ENCODE data around the gene TSSK6. TPM values are rescaled to one million over a fixed set of nuclear protein-coding genes. Genes with fewer than 3 reads are reported as not detected.

The TSSK6 gene
- total RNA-seq, 1 experiment from 2014 or later: 4.5 TPM

GRCh38 chr19:19544954-19545591 lies 29.7 kb upstream of the TSSK6 start:
- intact Hi-C loops (cut with micrococcal nuclease): no loop called here
- Histone ChIP-seq H2AFZ (ENCODE audit: low read length) (no peak overlapping the region), H3K36me3 (ENCODE audit: low read depth, low read length) (no peaks in the 10 kb centered on the region), H3K4me2 (ENCODE audit: low read length) (no peak overlapping the region), H4K20me1 (ENCODE audit: low read length) (no peaks in the 10 kb centered on the region), H3K9me2 (replicated peaks; ENCODE audit: low read length) (no peaks in the 10 kb centered on the region), H3K27me3 (ENCODE audit: low read length) (no peaks in the 10 kb centered on the region), H3K4me1 (ENCODE audit: insufficient read depth, low read length) (peaks cover 5% of the 10 kb centered on the region; the same call in 1 of the 2 replicates), H3K27ac (ENCODE audit: low read length) (no peak overlapping the region), H3K79me2 (ENCODE audit: low read length) (no peaks in the 10 kb centered on the region), H3K9me3 (ENCODE audit: low read length) (no peaks in the 10 kb centered on the region), H3K9ac (ENCODE audit: low read length) (no peak overlapping the region), H3K4me3 (ENCODE audit: low read length) (no peak overlapping the region), H3F3A (ENCODE audit: low read length, unreplicated experiment) (no peaks in the 10 kb centered on the region)
- TF ChIP-seq EZH2 (IDR thresholded peaks at IDR 0.05; ENCODE audit: low read length, unreplicated experiment): no peak
- no peak for TF ChIP-seq EZH2phosphoT487 (IDR thresholded peaks at IDR 0.05; ENCODE audit: borderline replicate concordance, low read length)
- POLR2A ChIA-PET (ENCODE audit: unreplicated experiment): no interaction called here
- CTCF ChIA-PET: no interaction called here
- ATAC-seq (no peak), DNase-seq (no peak)
- no TSS peak for BruUV-seq (replicated peaks)

DNA sequence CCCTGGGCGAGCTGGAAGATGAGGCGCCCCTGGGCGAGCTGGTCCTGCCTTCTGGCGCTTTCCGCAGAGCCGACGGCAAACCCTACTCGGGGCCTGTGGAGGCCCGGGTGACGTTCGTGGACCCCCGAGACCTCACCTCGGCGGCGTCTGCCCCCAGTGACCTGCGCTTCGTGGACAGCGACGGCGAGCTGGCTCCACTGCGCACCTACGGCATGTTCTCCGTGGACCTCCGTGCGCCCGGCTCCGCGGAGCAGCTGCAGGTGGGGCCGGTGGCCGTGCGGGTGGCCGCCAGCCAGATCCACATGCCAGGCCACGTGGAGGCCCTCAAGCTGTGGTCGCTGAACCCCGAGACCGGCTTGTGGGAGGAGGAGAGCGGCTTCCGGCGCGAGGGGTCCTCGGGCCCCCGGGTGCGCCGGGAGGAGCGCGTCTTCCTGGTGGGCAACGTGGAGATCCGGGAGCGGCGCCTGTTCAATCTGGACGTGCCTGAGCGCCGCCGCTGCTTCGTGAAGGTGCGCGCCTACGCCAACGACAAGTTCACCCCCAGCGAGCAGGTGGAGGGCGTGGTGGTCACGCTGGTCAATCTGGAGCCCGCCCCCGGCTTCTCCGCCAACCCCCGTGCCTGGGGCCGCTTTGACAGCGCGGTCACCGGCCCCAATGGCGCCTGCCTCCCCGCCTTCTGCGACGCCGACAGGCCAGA lies 29.1 kb upstream of the TSSK6 start:
- ATAC-seq (no peak), DNase-seq (no peak)
- no peak for TF ChIP-seq EZH2phosphoT487 (IDR thresholded peaks at IDR 0.05; ENCODE audit: borderline replicate concordance, low read length)
- no peak for TF ChIP-seq EZH2 (IDR thresholded peaks at IDR 0.05; ENCODE audit: low read length, unreplicated experiment)
- TF ChIP-seq CTCF (conservative IDR thresholded peaks at IDR 0.05; ENCODE audit: low read depth, low read length): no peak
- Histone ChIP-seq H3K4me1 (ENCODE audit: insufficient read depth, low read length) (peaks cover 5% of the 10 kb centered on the region; the same call in 1 of the 2 replicates), H3K4me2 (ENCODE audit: low read length) (no peak overlapping the region), H3K4me3 (ENCODE audit: low read length) (no peak overlapping the region), H3K27me3 (ENCODE audit: low read length) (no peaks in the 10 kb centered on the region), H3K27ac (ENCODE audit: low read length) (no peak overlapping the region), H3F3A (ENCODE audit: low read length, unreplicated experiment) (no peaks in the 10 kb centered on the region), H3K9me2 (replicated peaks; ENCODE audit: low read length) (no peaks in the 10 kb centered on the region), H4K20me1 (ENCODE audit: low read length) (no peaks in the 10 kb centered on the region), H3K9ac (ENCODE audit: low read length) (no peak overlapping the region), H2AFZ (ENCODE audit: low read length) (no peak overlapping the region), H3K79me2 (ENCODE audit: low read length) (no peaks in the 10 kb centered on the region), H3K36me3 (ENCODE audit: low read depth, low read length) (no peaks in the 10 kb centered on the region), H3K9me3 (ENCODE audit: low read length) (no peaks in the 10 kb centered on the region)
- ChIA-PET POLR2A (ENCODE audit: unreplicated experiment) (no interaction called here), CTCF (no interaction called here)
- no TSS peak for BruUV-seq (replicated peaks)
- intact Hi-C loops (cut with micrococcal nuclease): no loop called here

DNA sequence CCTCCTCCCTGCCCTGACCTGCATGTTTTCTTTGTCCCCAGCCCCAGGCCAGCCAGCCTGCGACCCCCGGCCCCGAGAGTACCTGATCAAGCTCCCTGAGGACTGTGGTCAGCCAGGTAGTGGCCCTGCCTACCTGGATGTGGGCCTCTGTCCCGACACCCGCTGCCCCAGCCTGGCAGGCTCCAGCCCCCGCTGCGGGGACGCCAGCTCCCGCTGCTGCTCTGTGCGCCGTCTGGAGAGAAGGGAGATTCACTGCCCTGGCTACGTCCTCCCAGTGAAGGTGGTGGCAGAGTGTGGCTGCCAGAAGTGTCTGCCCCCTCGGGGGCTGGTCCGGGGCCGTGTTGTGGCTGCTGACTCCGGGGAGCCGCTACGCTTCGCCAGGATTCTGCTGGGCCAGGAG lies 28.3 kb upstream of the TSSK6 start:
- TF ChIP-seq EZH2phosphoT487 (IDR thresholded peaks at IDR 0.05; ENCODE audit: borderline replicate concordance, low read length) (no peak), EZH2 (IDR thresholded peaks at IDR 0.05; ENCODE audit: low read length, unreplicated experiment) (no peak), CTCF (conservative IDR thresholded peaks at IDR 0.05; ENCODE audit: low read depth, low read length) (no peak)
- H4K20me1 ChIP-seq (ENCODE audit: low read length): no peaks in the 10 kb centered on the region

More for the DNA sequence above, 28.3 kb upstream of the TSSK6 start:
- Histone ChIP-seq H3K4me2 (ENCODE audit: low read length) (no peak overlapping the region), H3F3A (ENCODE audit: low read length, unreplicated experiment) (no peaks in the 10 kb centered on the region), H3K9me2 (replicated peaks; ENCODE audit: low read length) (no peaks in the 10 kb centered on the region), H3K9me3 (ENCODE audit: low read length) (no peaks in the 10 kb centered on the region), H3K4me3 (ENCODE audit: low read length) (no peak overlapping the region), H3K27me3 (ENCODE audit: low read length) (no peaks in the 10 kb centered on the region), H3K27ac (ENCODE audit: low read length) (no peak overlapping the region), H3K79me2 (ENCODE audit: low read length) (no peaks in the 10 kb centered on the region), H2AFZ (ENCODE audit: low read length) (no peak overlapping the region), H3K9ac (ENCODE audit: low read length) (no peak overlapping the region), H3K36me3 (ENCODE audit: low read depth, low read length) (no peaks in the 10 kb centered on the region), H3K4me1 (ENCODE audit: insufficient read depth, low read length) (peaks cover 5% of the 10 kb centered on the region; the same call in 1 of the 2 replicates)
- no TSS peak for BruUV-seq (replicated peaks)
- ATAC-seq (no peak), DNase-seq (no peak)
- intact Hi-C loops (cut with micrococcal nuclease): no loop called here
- POLR2A ChIA-PET (ENCODE audit: unreplicated experiment): no interaction called here
- CTCF ChIA-PET: interaction anchor here (0.5 kb wide), 1 partner anchor 70 kb away, joined by 5 read pairs; no protein-coding TSS in a partner anchor

Measured in PC-3 (cell line).